Lower leg skin (tissue), 3 donors: ENCODE data around the gene KIF14.

ENCODE experiments used
- CTCF ChIP-seq, 3 donors: fragments of 450-650 bp; IDR thresholded peaks; one replicate each; pipeline ENCODE4 v1.5.1; 2016; ENCODE audit warnings: antibody characterized with exemption in 3 of 3, mild to moderate bottlenecking in 3 of 3, moderate library complexity in 2 of 3
- POLR2A ChIP-seq, 2 donors: fragments of 450-650 bp; IDR thresholded peaks; one replicate each; pipeline ENCODE4 v1.6.1; 2016 to 2017; ENCODE audit warnings: antibody characterized with exemption in 2 of 2, mild to moderate bottlenecking in 1 of 2, moderate library complexity in 1 of 2

- no peak for TF ChIP-seq CTCF (IDR thresholded peaks at IDR 0.05)
- no peak for TF ChIP-seq POLR2A (IDR thresholded peaks at IDR 0.05)
Measured at GRCh38 chr1:200654660-200655059, 34.1 kb upstream of the KIF14 start.
